GM23338 (cell line): ENCODE data around the gene ZNF451. TPM values are rescaled to one million over a fixed set of nuclear protein-coding genes. Genes with fewer than 3 reads are reported as not detected.

Source experiments
- ATAC-seq: fragments of 200-7000 bp; cut with Tn5 transposase; 3 replicates; pipeline ENCODE4 v1.9.1; 2020
- DNase-seq: peaks from one replicate; pipeline ENCODE4 v3.0.0-alpha.2; 2015; ENCODE audit warnings: low spot score
- H2AFZ ChIP-seq: fragments of 200-600 bp; sonication (generic); 2 replicates; pipeline ENCODE4 v1.8.0; 2016; ENCODE audit warnings: antibody characterized with exemption, mild to moderate bottlenecking, moderate library complexity
- H3F3A ChIP-seq: fragments of 200-600 bp; sonication (generic); replicated peaks from 2 replicates; pipeline ENCODE4 v1.8.0; 2017; ENCODE audit warnings: antibody characterized with exemption, mixed run types, low read depth
- H3K27ac ChIP-seq: fragments of 200-600 bp; sonication (generic); 2 replicates; pipeline ENCODE4 v1.6.1; 2016; ENCODE audit warnings: low read depth
- H3K27me3 ChIP-seq: fragments of 200-600 bp; sonication (generic); 2 replicates; pipeline ENCODE4 v1.8.0; 2016; ENCODE audit warnings: mild to moderate bottlenecking, mixed run types, moderate library complexity; ENCODE audit not compliant: insufficient read depth
- H3K36me3 ChIP-seq: fragments of 200-600 bp; sonication (generic); 2 replicates; pipeline ENCODE4 v1.8.0; 2016; ENCODE audit warnings: mild to moderate bottlenecking; ENCODE audit not compliant: insufficient read depth
- H3K4me1 ChIP-seq: fragments of 200-600 bp; sonication (generic); 2 replicates; pipeline ENCODE4 v1.8.0; 2016; ENCODE audit warnings: mild to moderate bottlenecking, moderate library complexity; ENCODE audit not compliant: insufficient read depth
- H3K4me2 ChIP-seq: fragments of 200-600 bp; sonication (generic); 2 replicates; pipeline ENCODE4 v1.7.1; 2017; ENCODE audit warnings: mixed run types
- H3K4me3 ChIP-seq: fragments of 200-600 bp; sonication (generic); 2 replicates; pipeline ENCODE4 v1.6.1; 2016; ENCODE audit warnings: mixed run types
- H3K79me2 ChIP-seq: fragments of 200-600 bp; sonication (generic); replicated peaks from 2 replicates; pipeline ENCODE4 v1.8.0; 2017; ENCODE audit warnings: mild to moderate bottlenecking; ENCODE audit not compliant: insufficient read depth
- H3K9me2 ChIP-seq: fragments of 200-600 bp; sonication (generic); 2 replicates; pipeline ENCODE4 v1.8.0; 2017; ENCODE audit not compliant: insufficient read depth
- H4K20me1 ChIP-seq: fragments of 200-600 bp; sonication (generic); replicated peaks from 2 replicates; pipeline ENCODE4 v1.8.0; 2017; ENCODE audit warnings: mild to moderate bottlenecking; ENCODE audit not compliant: insufficient read depth
- H3K27ac Mint-ChIP-seq: 2 replicates; pipeline ENCODE4 v1.8.0; 2020; ENCODE audit warnings: inconsistent platforms, mild to moderate bottlenecking, moderate library complexity, mixed read lengths
- H3K27me3 Mint-ChIP-seq: 3 replicates; pipeline ENCODE4 v1.8.0; 2022; ENCODE audit warnings: low read depth, mild to moderate bottlenecking, moderate library complexity, mixed read lengths, inconsistent platforms; ENCODE audit not compliant: insufficient read depth, poor library complexity
- H3K36me3 Mint-ChIP-seq: 3 replicates; pipeline ENCODE4 v1.8.0; 2021; ENCODE audit warnings: low read depth, mild to moderate bottlenecking, inconsistent platforms, moderate library complexity, mixed read lengths
- H3K4me1 Mint-ChIP-seq: 3 replicates; pipeline ENCODE4 v1.8.0; 2020; ENCODE audit warnings: mild to moderate bottlenecking, inconsistent platforms, mixed read lengths
- H3K4me3 Mint-ChIP-seq: 3 replicates; pipeline ENCODE4 v1.8.0; 2021; ENCODE audit warnings: moderate library complexity, mild to moderate bottlenecking, inconsistent platforms, mixed read lengths
- H3K9me3 Mint-ChIP-seq: 3 replicates; pipeline ENCODE4 v1.8.0; 2020; ENCODE audit warnings: moderate library complexity, mild to moderate bottlenecking, inconsistent platforms, mixed read lengths
- CREB1 ChIP-seq: fragments of 250-450 bp; sonication (Bioruptor Pico); IDR thresholded peaks from 2 replicates; pipeline ENCODE4 v1.5.0; 2020; ENCODE audit warnings: low read depth, mild to moderate bottlenecking, moderate library complexity
- NANOG ChIP-seq: IDR thresholded peaks from 2 replicates; pipeline ENCODE4 v1.6.1; 2016; ENCODE audit warnings: antibody characterized with exemption, borderline replicate concordance
- STAT1 ChIP-seq: IDR thresholded peaks from one replicate; pipeline ENCODE4 v1.6.1; 2016; ENCODE audit warnings: antibody characterized with exemption; ENCODE audit not compliant: unreplicated experiment
- ZNF114 ChIP-seq: fragments of 250-450 bp; sonication (Bioruptor Pico); IDR thresholded peaks from 2 replicates; pipeline ENCODE4 v1.5.0; 2020; ENCODE audit warnings: mild to moderate bottlenecking, moderate library complexity
- ZNF462 ChIP-seq: fragments of 250-450 bp; sonication (Bioruptor Pico); IDR thresholded peaks from 2 replicates; pipeline ENCODE4 v1.5.0; 2020; ENCODE audit warnings: mild to moderate bottlenecking, moderate library complexity
- polyA plus RNA-seq: library from polyadenylated mRNA; unstranded; fragments of >200 nt; fragmentation: Nextera tagmentation; extraction: Ambion mirVana; gene quantifications from 2 replicates; pipeline ENCODE4 v1.2.1, GENCODE V29; 2016
- total RNA-seq: library from RNA; depleted of rRNA; stranded (reverse); fragments of >200 nt; shearing (Covaris generic); gene quantifications from 2 replicates; pipeline ENCODE4 v1.2.3, GENCODE V29; 2014
- TF ChIP-seq, protein P1 (sequence below): IDR thresholded peaks from 2 replicates; pipeline ENCODE4 v1.6.1; 2016; ENCODE audit warnings: antibody characterized with exemption
- TF ChIP-seq, protein P2 (sequence below): IDR thresholded peaks from one replicate; pipeline ENCODE4 v1.6.1; 2018; ENCODE audit warnings: antibody characterized with exemption; ENCODE audit not compliant: unreplicated experiment

The ZNF451 gene
- total and polyA plus RNA-seq, 2 experiments from 2014 or later: 44.8 to 54.1 TPM

- TF ChIP-seq STAT1 (no peak), ZNF462 (CRISPR knock-in tag) (no peak), CREB1 (CRISPR knock-in tag) (no peak)
- TF ChIP-seq, protein P1, sequence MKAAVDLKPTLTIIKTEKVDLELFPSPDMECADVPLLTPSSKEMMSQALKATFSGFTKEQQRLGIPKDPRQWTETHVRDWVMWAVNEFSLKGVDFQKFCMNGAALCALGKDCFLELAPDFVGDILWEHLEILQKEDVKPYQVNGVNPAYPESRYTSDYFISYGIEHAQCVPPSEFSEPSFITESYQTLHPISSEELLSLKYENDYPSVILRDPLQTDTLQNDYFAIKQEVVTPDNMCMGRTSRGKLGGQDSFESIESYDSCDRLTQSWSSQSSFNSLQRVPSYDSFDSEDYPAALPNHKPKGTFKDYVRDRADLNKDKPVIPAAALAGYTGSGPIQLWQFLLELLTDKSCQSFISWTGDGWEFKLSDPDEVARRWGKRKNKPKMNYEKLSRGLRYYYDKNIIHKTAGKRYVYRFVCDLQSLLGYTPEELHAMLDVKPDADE: no peak
- H3K36me3 ChIP-seq: 0 out of 2 replicates have a peak, but pooled peaks cover 2% of the 10 kb centered on the region
- DNase-seq (no peak), ATAC-seq (no peak)
- H3K4me3 ChIP-seq: no peak overlapping the region
- Mint-ChIP-seq H3K36me3 (peaks cover 17% of the 10 kb centered on the region; the same call in 2 of the 3 replicates), H3K4me3 (no peak overlapping the region), H3K9me3 (no peaks in the 10 kb centered on the region), H3K27ac (no peak overlapping the region), H3K4me1 (no peaks in the 10 kb centered on the region), H3K27me3 (no peaks in the 10 kb centered on the region)
- H4K20me1 ChIP-seq: no peaks in the 10 kb centered on the region
- no peaks in the 10 kb centered on the region for H3F3A ChIP-seq
- H3K79me2 ChIP-seq: no peaks in the 10 kb centered on the region
- no peaks in the 10 kb centered on the region for H3K4me1 ChIP-seq
- no peak overlapping the region for H3K27ac ChIP-seq
- no peak overlapping the region for H2AFZ ChIP-seq
- no peak overlapping the region for H3K4me2 ChIP-seq
- H3K27me3 ChIP-seq: no peaks in the 10 kb centered on the region
- H3K9me2 ChIP-seq: no peaks in the 10 kb centered on the region
These were observed 52.2 kb downstream of the ZNF451 start for GRCh38 chr6:57142178-57142525.

DNA sequence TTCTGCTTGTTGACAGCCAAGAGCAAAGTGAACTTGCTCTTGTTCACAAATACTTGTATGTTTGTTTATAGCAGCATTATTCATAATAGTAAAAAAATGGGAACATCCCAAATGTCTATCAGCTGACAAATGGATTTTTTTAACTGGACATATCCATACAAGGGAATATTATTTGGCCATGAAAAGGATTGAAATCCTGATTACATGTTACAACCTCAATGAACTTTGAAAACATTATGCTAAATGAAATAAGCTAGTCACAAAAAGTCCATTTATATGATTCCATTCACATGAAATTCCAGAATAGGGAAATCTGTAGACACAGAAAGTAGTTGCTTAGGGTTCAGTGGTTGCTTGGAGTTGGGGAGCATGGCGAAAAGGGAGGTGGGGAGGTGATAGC lies 53.7 kb downstream of the ZNF451 start:
- H2AFZ ChIP-seq: no peak overlapping the region
- Mint-ChIP-seq H3K27ac (no peak overlapping the region), H3K4me1 (no peaks in the 10 kb centered on the region), H3K36me3 (peaks cover 28% of the 10 kb centered on the region), H3K9me3 (no peaks in the 10 kb centered on the region), H3K27me3 (no peaks in the 10 kb centered on the region), H3K4me3 (no peak overlapping the region)
- ATAC-seq: no peak
- no peak overlapping the region for H3K4me3 ChIP-seq
- 0 out of 2 replicates have a peak, but pooled peaks cover 8% of the 10 kb centered on the region for H3K36me3 ChIP-seq
- DNase-seq: no peak
- no peak overlapping the region for H3K4me2 ChIP-seq
- H3K9me2 ChIP-seq: no peaks in the 10 kb centered on the region
- H3F3A ChIP-seq: no peaks in the 10 kb centered on the region
- H3K4me1 ChIP-seq: no peaks in the 10 kb centered on the region
- H3K79me2 ChIP-seq: no peaks in the 10 kb centered on the region
- H3K27me3 ChIP-seq: no peaks in the 10 kb centered on the region
- H3K27ac ChIP-seq: no peak overlapping the region
- no peaks in the 10 kb centered on the region for H4K20me1 ChIP-seq
- TF ChIP-seq ZNF114: no peak
- TF ChIP-seq, protein P2, sequence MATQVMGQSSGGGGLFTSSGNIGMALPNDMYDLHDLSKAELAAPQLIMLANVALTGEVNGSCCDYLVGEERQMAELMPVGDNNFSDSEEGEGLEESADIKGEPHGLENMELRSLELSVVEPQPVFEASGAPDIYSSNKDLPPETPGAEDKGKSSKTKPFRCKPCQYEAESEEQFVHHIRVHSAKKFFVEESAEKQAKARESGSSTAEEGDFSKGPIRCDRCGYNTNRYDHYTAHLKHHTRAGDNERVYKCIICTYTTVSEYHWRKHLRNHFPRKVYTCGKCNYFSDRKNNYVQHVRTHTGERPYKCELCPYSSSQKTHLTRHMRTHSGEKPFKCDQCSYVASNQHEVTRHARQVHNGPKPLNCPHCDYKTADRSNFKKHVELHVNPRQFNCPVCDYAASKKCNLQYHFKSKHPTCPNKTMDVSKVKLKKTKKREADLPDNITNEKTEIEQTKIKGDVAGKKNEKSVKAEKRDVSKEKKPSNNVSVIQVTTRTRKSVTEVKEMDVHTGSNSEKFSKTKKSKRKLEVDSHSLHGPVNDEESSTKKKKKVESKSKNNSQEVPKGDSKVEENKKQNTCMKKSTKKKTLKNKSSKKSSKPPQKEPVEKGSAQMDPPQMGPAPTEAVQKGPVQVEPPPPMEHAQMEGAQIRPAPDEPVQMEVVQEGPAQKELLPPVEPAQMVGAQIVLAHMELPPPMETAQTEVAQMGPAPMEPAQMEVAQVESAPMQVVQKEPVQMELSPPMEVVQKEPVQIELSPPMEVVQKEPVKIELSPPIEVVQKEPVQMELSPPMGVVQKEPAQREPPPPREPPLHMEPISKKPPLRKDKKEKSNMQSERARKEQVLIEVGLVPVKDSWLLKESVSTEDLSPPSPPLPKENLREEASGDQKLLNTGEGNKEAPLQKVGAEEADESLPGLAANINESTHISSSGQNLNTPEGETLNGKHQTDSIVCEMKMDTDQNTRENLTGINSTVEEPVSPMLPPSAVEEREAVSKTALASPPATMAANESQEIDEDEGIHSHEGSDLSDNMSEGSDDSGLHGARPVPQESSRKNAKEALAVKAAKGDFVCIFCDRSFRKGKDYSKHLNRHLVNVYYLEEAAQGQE: no peak
- TF ChIP-seq NANOG: no peak
- TF ChIP-seq STAT1: no peak
